ENCODE results near the gene OLFM3. TPM values are rescaled to one million over a fixed set of nuclear protein-coding genes. Genes with fewer than 3 reads are reported as not detected.

OLFM3 gene
- total RNA-seq, 1 experiment from 2014 or later: not detected

DNA sequence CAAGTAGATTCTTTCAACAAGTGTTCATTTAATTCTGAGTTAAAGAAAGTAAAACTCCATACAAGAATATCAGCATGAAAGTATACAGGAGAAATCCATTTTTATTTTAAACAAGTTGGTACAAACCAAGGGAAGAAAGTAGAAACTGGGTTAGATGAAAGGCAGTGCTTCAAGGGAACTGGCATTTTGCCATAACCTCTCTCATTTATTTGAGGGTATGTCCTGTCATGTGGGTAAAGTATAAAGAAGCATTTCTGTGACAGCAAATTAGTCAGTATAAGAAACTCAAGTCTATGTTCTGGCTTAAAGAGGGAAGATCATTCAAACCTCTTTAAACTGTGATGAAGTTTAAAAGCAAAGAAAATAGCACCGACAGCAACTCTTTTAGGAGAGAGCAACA lies 32.0 kb downstream of the OLFM3 start:
- ChIA-PET POLR2A (no interaction called here), CTCF (no interaction called here)
- no TSS peak for BruUV-seq (replicated peaks)
- no peaks in the 10 kb centered on the region for H3K9me3 ChIP-seq
- peaks cover 2% of the 10 kb centered on the region for H3K27me3 Mint-ChIP-seq (ENCODE audit: insufficient read depth, unreplicated experiment)
- no peaks in the 10 kb centered on the region for H3K36me3 Mint-ChIP-seq (ENCODE audit: insufficient read depth, unreplicated experiment)
- H3K4me1 ChIP-seq: no peaks in the 10 kb centered on the region
- H3K4me3 Mint-ChIP-seq (ENCODE audit: unreplicated experiment): no peak overlapping the region
- no peaks in the 10 kb centered on the region for H3K27me3 ChIP-seq (replicated peaks; ENCODE audit: control insufficient read depth, insufficient read depth, low read length)
- no peak for DNase-seq
- no peaks in the 10 kb centered on the region for H3K36me3 ChIP-seq (ENCODE audit: control insufficient read depth, insufficient read depth, low read length)
- H3K4me1 Mint-ChIP-seq (ENCODE audit: low read depth, unreplicated experiment): no peaks in the 10 kb centered on the region
- no peak overlapping the region for H3K4me3 ChIP-seq (ENCODE audit: low read depth, low read length)
- TF ChIP-seq, protein P1, sequence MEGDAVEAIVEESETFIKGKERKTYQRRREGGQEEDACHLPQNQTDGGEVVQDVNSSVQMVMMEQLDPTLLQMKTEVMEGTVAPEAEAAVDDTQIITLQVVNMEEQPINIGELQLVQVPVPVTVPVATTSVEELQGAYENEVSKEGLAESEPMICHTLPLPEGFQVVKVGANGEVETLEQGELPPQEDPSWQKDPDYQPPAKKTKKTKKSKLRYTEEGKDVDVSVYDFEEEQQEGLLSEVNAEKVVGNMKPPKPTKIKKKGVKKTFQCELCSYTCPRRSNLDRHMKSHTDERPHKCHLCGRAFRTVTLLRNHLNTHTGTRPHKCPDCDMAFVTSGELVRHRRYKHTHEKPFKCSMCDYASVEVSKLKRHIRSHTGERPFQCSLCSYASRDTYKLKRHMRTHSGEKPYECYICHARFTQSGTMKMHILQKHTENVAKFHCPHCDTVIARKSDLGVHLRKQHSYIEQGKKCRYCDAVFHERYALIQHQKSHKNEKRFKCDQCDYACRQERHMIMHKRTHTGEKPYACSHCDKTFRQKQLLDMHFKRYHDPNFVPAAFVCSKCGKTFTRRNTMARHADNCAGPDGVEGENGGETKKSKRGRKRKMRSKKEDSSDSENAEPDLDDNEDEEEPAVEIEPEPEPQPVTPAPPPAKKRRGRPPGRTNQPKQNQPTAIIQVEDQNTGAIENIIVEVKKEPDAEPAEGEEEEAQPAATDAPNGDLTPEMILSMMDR (IDR thresholded peaks at IDR 0.05; ENCODE audit: insufficient read depth in 1 of 2, low read depth in 1 of 2, low read length in 1 of 2, severe bottlenecking in 1 of 2, unreplicated experiment in 1 of 2): no peak
- no peaks in the 10 kb centered on the region for H3K9me3 Mint-ChIP-seq (ENCODE audit: unreplicated experiment)
- H3K27ac Mint-ChIP-seq (ENCODE audit: unreplicated experiment): no peak overlapping the region
- intact Hi-C loops (cut with micrococcal nuclease; ENCODE audit: unreplicated experiment): no loop called here

DNA sequence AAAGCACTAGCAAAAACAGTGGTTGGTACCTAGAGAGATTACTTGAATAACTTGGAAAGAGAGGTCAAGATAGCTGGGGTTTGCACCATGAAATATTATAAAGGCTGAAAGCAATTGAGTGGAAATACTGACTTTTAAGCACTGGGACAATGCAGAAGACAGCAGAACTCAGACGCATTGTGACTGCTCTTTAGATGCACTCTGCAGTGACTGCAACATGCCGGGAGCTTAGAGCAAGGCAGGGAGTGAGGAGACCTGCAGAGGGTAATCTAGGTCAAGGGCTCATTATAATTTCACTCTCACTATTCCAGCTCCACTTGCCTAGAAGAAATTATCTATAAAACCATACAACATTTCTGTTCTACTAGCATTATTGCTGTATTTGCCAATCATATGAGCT lies 36.6 kb downstream of the OLFM3 start:
- DNase-seq: no peak
- no peak overlapping the region for H3K27ac Mint-ChIP-seq (ENCODE audit: unreplicated experiment)
- H3K9me3 Mint-ChIP-seq (ENCODE audit: unreplicated experiment): no peaks in the 10 kb centered on the region
- H3K36me3 ChIP-seq (ENCODE audit: control insufficient read depth, insufficient read depth, low read length): no peaks in the 10 kb centered on the region
- H3K27me3 Mint-ChIP-seq (ENCODE audit: insufficient read depth, unreplicated experiment): no peaks in the 10 kb centered on the region
- no peaks in the 10 kb centered on the region for H3K4me1 Mint-ChIP-seq (ENCODE audit: low read depth, unreplicated experiment)
- no TSS peak for BruUV-seq (replicated peaks)
- H3K9me3 ChIP-seq: no peaks in the 10 kb centered on the region
- H3K4me1 ChIP-seq: no peaks in the 10 kb centered on the region
- no peaks in the 10 kb centered on the region for H3K27me3 ChIP-seq (replicated peaks; ENCODE audit: control insufficient read depth, insufficient read depth, low read length)
- no peak overlapping the region for H3K4me3 ChIP-seq (ENCODE audit: low read depth, low read length)
- no peaks in the 10 kb centered on the region for H3K36me3 Mint-ChIP-seq (ENCODE audit: insufficient read depth, unreplicated experiment)
- ChIA-PET CTCF (no interaction called here), POLR2A (no interaction called here)
- H3K4me3 Mint-ChIP-seq (ENCODE audit: unreplicated experiment): no peak overlapping the region
- intact Hi-C loops (cut with micrococcal nuclease; ENCODE audit: unreplicated experiment): no loop called here
- TF ChIP-seq, protein P1 (IDR thresholded peaks at IDR 0.05; ENCODE audit: insufficient read depth in 1 of 2, low read depth in 1 of 2, low read length in 1 of 2, severe bottlenecking in 1 of 2, unreplicated experiment in 1 of 2): no peak

- Histone ChIP-seq H3K4me3 (ENCODE audit: low read depth, low read length) (no peak overlapping the region), H3K9me3 (no peaks in the 10 kb centered on the region), H3K36me3 (ENCODE audit: control insufficient read depth, insufficient read depth, low read length) (no peaks in the 10 kb centered on the region), H3K27me3 (replicated peaks; ENCODE audit: control insufficient read depth, insufficient read depth, low read length) (no peaks in the 10 kb centered on the region), H3K4me1 (no peaks in the 10 kb centered on the region)
- intact Hi-C loops (cut with micrococcal nuclease; ENCODE audit: unreplicated experiment): no loop called here
- ChIA-PET CTCF (no interaction called here), POLR2A (no interaction called here)
- BruUV-seq (replicated peaks): no TSS peak
- H3K9me3 Mint-ChIP-seq (ENCODE audit: unreplicated experiment): no peaks in the 10 kb centered on the region
- no peak for DNase-seq
- H3K27ac Mint-ChIP-seq (ENCODE audit: unreplicated experiment): no peak overlapping the region
- H3K27me3 Mint-ChIP-seq (ENCODE audit: insufficient read depth, unreplicated experiment): no peaks in the 10 kb centered on the region
- no peaks in the 10 kb centered on the region for H3K4me1 Mint-ChIP-seq (ENCODE audit: low read depth, unreplicated experiment)
- no peaks in the 10 kb centered on the region for H3K36me3 Mint-ChIP-seq (ENCODE audit: insufficient read depth, unreplicated experiment)
- H3K4me3 Mint-ChIP-seq (ENCODE audit: unreplicated experiment): no peak overlapping the region
- TF ChIP-seq, protein P1 (IDR thresholded peaks at IDR 0.05; ENCODE audit: insufficient read depth in 1 of 2, low read depth in 1 of 2, low read length in 1 of 2, severe bottlenecking in 1 of 2, unreplicated experiment in 1 of 2): no peak
Observed at GRCh38 chr1:101959456-101959855, 37.3 kb downstream of the OLFM3 start.
